ENCODE data around the gene RFPL1.

DNA sequence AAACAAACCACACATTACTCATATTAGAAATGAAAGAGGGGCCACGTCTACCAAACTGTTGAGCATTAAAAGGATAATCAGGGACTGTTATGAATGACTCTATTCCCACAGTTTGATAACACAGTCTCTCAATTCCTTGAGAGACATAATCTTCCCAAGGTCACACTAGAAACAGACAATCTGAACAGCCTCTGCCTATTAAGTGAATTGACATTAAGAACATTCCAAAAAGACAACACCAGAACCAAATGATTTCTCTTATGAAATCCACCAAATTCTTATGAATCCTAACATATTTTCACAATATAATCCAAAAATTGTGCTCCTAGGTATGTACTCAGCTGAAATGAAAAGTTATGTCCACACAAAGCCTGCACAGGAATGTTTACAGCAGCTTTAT is 4.6 kb downstream of the RFPL1 start:
- TF ChIP-seq CTCF (IDR thresholded peaks at IDR 0.05; ENCODE audit: poor library complexity) (no peak), EZH2 (IDR thresholded peaks at IDR 0.05; ENCODE audit: borderline replicate concordance) (no peak)
